ENCODE measurements around the gene EMILIN1.

The EMILIN1 gene

GRCh38 chr2:27080140-27080469 lies 1.7 kb downstream of the EMILIN1 start:
- DNase-seq (ENCODE audit: low read depth in 3 of 3): no peak

- DNase-seq (ENCODE audit: low read depth in 3 of 3): no peak
Observed at GRCh38 chr2:27080603-27080936, 2.2 kb downstream of the EMILIN1 start.

GRCh38 chr2:27081984-27082772 lies 3.8 kb downstream of the EMILIN1 start:
- no peak for DNase-seq (ENCODE audit: low read depth in 3 of 3)

- DNase-seq (ENCODE audit: low read depth in 3 of 3): no peak
Observed at GRCh38 chr2:27082773-27083409, 4.5 kb downstream of the EMILIN1 start.

GRCh38 chr2:27083410-27084296 lies 5.2 kb downstream of the EMILIN1 start:
- DNase-seq (ENCODE audit: low read depth in 3 of 3): no peak

GRCh38 chr2:27084297-27085061 lies 6.1 kb downstream of the EMILIN1 start:
- no peak for DNase-seq (ENCODE audit: low read depth in 3 of 3)

GRCh38 chr2:27085062-27085672 lies 6.8 kb downstream of the EMILIN1 start:
- DNase-seq (ENCODE audit: low read depth in 3 of 3): no peak

- DNase-seq (ENCODE audit: low read depth in 3 of 3): peak in 2 of 3 experiments; percentile 19 to 24
Observed at GRCh38 chr2:27085673-27086089, 7.3 kb downstream of the EMILIN1 start.

- DNase-seq (ENCODE audit: low read depth in 3 of 3): peak; percentile 96 to 99 (median 98)
Observed at GRCh38 chr2:27086090-27086723, 7.8 kb downstream of the EMILIN1 start.

- DNase-seq (ENCODE audit: low read depth in 3 of 3): no peak
Observed at GRCh38 chr2:27086724-27087593, 8.5 kb downstream of the EMILIN1 start, which contains the start of gene KHK. KHK (plus strand) TSS chr2:27086772; CDS start chr2:27087260, 488 bp downstream.

GRCh38 chr2:27087823-27088410 lies 9.5 kb downstream of the EMILIN1 start:
- DNase-seq (ENCODE audit: low read depth in 3 of 3): no peak

GRCh38 chr2:27088634-27089033 lies 10.2 kb downstream of the EMILIN1 start:
- DNase-seq (ENCODE audit: low read depth in 3 of 3): no peak

- no peak for DNase-seq (ENCODE audit: low read depth in 3 of 3)
Observed at GRCh38 chr2:27089111-27089954, 10.9 kb downstream of the EMILIN1 start.

- DNase-seq (ENCODE audit: low read depth in 3 of 3): no peak
Observed at GRCh38 chr2:27091746-27092695, 13.6 kb downstream of the EMILIN1 start.

- DNase-seq (ENCODE audit: low read depth in 3 of 3): no peak
Observed at GRCh38 chr2:27092696-27093429, 14.4 kb downstream of the EMILIN1 start.
